ENCODE data around the gene CETN1.

The CETN1 gene

DNA sequence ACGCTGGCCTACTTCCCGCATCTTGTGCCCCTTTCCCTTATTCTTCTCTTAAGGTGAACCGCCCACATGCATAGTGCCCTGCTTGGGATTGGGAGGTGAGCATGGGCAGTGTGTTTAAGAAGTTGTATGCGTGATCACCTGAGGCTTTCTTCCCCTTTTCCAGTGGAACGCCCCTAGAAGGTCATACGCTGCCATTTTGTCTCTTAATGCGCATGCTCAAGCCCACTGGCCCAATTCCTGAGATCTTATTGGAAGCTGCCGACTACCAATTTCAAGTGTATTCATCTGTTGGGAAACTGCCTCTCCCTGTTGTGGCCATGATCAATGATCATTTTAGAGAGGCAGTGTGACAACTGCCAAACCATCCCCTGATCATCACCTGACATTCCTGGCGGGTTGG lies 3.3 kb upstream of the CETN1 start:
- DNase-seq (ENCODE audit: low read depth in 4 of 4, low spot score in 1 of 4) = no peak

DNA sequence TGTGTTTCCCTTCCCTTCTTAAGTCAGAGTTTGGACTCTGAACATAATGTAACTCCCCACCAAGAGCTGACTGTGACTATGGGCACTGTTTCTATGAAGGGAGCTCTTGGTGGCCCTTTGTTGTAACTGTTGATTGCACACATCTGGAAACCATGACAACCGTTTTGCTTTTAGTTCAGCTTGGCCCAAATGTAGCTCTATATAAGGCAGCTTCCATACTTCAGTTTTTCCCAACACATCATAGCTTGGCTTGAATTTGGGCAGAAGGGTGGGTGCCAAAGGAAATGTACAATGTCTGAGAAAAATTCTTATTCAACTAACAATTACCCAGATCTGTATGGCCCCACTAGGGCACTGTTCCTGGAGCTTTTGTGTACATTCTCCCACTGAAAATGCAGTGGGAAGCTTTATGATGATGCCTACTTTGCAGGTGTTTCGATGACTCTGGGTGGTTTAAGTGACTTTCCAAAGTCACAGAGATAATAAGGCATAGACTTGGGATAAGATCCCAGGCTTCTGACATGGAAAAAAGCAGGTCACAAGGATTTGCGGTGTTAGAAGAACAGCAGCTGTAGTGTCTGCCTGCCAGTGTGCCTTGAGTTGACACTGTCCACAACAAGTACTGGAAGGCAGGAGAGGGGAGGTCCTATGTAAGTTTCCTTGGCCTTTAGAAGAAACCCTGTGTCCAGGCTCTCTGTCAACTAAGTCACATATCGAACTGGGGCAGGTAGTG lies 2.4 kb upstream of the CETN1 start:
- DNase-seq (ENCODE audit: low read depth in 4 of 4, low spot score in 1 of 4) = no peak

DNA sequence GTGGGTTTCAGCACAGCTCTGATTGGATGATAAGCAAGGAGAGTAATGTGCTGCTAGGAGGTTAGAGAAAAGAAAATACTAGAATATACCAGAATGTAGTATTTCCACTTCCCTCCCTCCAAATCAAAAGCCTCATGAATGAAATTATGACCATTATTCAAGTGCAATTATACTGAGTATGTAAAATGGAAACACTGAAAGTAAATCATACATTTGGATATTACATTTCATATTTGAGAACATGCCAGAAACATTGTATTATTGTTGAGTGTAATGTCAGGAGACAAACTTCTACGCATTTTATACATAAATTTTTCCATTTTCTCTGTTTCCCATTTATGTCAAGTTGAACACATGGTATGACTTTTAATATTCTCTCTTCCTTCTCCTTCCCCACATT lies 942 bp upstream of the CETN1 start:
- no peak for DNase-seq (ENCODE audit: low read depth in 4 of 4, low spot score in 1 of 4)

DNA sequence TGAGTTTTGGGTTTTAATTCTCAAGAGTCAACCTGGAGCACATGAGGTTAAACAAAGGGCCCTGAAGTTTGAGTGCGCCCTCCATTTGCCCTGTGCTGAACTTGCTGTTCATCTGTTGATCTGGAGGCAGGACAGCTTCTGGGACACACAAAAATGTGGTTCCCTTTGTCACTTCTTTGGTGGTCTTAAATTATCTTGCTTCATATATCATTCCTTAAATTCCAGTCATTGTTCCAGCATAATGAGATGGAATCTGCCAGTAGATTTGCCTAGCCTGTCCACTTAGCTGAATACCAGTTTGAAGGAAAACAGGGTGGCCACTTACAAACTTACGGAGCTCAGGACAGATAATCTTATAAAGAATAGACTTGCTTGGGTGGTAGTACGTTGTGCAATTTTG lies 916 bp downstream of the CETN1 start:
- no peak for DNase-seq (ENCODE audit: low read depth in 4 of 4, low spot score in 1 of 4)

DNA sequence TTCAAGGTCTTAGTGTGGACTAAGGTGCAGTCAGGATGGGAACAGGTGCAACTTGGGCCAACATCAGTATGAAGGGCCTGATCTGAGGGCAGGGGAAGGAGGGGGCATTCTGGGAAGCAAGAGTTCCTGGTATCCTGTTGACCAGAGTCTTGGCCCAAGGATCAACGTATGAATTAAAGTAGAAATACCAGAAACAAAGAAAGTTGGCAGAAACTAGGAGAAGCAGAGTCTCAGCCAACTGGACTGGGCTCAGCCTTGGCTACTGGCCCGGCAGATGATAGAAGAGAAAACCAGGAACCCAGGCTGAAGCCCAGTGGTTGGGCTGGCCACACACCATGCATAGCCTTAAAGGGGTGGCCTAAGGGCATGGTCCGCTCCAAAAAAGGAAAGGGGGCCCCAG lies 2.3 kb downstream of the CETN1 start:
- no peak for DNase-seq (ENCODE audit: low read depth in 4 of 4, low spot score in 1 of 4)

DNA sequence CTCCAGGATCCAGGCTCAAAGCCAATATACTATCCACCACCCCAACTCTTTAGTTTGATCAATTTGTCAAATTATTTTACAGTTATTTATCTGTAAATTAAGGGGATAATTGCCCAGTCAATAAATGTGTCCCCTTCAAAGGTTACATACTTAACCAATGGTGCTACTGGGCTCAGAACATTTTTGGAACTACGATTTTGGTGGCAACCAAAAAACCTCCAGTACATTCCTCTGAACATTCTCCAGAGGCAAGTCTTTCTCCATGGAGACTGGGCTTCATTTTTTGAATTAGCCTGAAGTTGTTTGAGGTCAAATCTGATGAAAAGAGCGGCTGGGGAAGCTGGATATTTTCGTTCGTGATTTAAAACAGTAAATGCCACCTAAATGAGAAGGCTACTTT lies 14.9 kb downstream of the CETN1 start:
- no peak for DNase-seq (ENCODE audit: low read depth in 4 of 4, low spot score in 1 of 4)

DNA sequence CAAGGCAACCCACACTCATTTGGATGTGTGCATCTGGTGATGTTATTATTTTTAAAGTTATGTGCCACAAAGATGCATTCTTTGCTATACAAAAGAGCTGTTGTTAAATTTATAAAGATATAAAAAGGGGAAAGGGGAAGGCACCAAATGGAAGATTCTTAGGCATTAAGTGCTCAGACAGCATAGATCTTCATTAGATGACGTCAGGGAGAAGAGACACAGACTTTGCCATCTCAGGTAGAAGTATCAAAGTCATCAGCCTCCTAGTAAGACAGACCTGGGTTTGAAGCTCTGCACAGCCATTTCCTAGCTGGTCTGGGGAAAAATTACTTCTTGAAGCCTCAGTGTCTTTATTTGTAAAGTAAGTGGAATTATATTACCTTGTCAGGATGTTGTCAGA lies 15.4 kb downstream of the CETN1 start:
- no peak for DNase-seq (ENCODE audit: low read depth in 4 of 4, low spot score in 1 of 4)

DNA sequence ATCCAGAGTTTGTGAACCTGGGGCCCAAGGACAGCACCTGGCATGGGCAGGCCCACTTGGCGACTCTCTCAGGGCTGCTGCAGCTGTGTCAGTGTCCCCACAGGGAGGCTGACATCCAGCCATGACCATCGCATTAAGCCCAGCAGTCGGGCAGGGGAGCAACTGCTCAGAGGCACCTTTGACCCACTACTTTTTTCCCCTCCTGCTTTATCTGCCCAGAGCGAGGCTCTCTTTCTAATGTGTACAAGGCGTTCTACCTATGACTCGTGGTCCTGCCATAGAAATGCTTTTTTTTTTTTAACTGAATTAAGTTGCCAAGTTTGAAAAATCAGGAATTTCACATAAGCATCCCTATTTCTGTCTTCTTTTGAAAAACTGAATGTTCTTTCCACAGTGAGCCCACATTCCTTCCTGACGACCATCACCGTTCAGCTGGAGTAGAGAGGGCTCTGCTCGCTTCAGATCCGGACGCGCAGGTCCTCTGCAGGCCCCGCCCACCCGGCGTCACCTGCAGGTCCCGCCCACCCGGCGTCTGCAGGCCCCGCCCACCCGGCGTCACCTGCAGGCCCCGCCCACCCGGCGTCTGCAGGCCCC lies 16.2 kb downstream of the CETN1 start:
- DNase-seq (ENCODE audit: low read depth in 4 of 4, low spot score in 1 of 4) = peak in 1 of 4 experiments; percentile 15

DNA sequence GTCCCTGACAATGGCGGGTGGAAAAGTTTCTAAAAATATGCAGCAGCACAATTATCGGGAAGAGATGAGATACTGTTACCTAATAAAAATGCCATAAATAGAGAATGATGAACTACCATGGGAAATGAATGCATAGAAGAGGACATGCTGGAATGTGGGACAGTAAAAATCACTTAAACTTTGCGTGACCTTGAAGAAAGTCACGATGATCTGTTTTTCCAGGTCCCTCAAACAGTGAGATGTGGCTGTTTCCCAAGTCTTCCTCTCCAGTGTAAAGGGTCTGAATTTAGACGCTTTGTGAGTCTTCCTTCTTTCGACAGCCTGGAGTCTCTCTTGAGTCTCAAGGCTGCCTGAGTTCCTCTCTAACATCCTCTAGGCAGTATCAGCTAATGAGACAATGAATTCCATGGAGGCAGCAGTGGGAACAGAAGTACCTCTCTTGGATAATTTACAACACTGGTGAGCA lies 18.0 kb downstream of the CETN1 start:
- DNase-seq (ENCODE audit: low read depth in 4 of 4, low spot score in 1 of 4) = no peak

DNA sequence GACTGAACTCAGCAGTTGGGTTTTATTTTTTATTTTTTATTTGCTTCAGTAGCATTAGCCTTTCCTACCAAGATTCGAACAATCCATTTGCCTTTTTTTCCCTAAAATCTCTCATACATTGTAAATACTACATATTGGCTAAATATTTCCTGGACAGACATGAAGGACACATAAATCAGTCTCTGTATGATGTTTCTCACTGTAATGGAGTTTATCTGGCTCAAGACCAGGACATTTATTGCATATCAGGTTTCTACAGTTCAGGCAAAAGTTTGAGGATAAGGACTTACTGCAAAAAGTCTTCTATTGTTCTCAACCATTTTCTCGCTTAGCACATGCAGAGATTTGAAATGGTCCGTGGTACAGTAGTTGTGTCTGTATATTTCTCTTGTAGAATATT lies 19.9 kb downstream of the CETN1 start:
- DNase-seq (ENCODE audit: low read depth in 4 of 4, low spot score in 1 of 4) = no peak

DNA sequence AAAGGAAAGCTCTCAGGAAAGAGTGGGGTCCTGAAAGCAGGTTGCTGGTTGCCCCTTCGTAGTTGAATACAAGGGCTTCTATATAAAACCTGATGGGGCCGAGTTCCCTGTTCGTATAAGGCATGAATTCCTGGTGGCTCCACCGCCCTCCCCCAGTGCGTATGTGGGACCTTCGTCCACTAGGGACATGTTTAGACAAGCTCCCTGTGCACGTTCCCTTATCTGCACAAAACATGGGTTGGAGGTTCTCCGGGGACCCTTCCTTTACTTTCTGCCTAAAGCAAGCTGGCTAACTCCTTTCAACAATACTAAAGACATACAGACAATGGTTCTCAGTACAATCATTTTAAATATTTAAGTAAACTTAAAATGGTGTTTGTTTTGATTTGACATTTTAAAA lies 24.6 kb downstream of the CETN1 start:
- DNase-seq (ENCODE audit: low read depth in 4 of 4, low spot score in 1 of 4) = no peak

DNA sequence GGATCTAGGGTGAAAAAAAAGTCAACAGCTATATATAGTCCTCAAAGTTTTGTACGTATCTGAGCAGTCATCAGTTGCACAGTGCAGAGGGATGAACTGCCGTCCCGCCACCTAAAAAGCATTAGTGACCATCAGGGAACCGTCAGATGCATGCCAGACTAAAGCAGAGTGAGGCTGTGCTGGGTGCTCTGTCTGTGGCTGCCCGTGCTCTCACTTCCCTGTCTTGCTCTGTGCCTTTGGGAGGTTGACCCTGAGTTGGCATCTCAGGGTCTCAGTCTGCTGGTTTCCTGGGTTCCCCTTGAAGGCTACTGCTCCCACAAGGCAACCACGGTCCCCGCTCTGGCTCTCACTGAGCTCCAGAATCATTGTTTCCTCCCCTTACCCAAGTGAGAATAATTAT lies 27.8 kb downstream of the CETN1 start:
- DNase-seq (ENCODE audit: low read depth in 4 of 4, low spot score in 1 of 4) = no peak

DNA sequence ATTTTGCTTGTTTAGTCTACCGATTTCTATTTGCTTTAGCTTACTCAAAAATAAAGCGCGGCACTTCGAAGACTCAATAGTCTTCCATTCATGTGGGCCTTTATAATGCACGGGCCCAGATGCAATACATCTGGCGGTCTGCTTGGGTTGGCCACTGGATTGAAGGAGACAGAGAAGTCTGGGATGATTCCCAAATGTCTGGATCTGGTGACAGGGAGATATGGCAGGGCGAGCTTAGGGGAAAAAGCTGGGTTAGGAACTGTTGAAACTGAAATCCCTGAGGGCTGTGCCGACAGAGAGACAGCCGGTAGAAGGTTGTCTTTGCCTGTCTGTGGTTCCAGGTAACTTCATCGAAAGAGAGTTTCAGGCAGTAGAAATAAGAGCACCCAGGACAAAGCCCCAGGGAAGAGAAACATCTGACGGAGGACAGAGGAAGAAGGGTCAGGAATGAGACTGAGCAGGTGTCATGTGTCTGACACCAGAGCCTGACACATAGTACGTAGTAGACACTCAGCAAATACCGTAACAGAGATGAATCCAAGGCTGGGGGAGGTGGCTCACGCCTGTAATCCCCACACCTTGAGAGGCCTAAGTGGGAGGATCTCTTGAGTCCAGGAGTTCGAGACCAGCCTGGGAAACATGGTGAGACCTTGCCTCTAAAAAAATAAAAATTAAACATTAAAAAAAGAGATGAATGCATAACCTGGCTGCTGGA lies 30.2 kb downstream of the CETN1 start:
- no peak for DNase-seq (ENCODE audit: low read depth in 4 of 4, low spot score in 1 of 4)

DNA sequence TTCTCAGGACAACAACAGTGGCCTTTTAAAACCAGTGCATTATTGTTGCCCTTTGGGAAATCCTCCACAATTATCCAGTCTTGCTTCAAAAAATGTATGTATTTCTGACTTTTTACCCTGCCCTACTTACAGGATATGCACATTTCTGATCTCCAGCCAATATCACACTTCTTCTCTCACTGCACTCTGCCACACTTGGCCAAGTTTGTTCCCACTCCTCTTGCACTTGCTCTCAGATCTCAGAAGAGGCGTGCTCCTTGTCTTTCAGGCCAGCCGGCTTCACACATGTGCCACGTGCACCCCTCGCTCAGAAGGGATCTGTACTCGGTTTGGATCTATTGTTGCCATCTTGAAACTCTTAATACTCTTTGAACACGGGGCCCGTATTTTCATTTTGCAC lies 32.0 kb downstream of the CETN1 start:
- DNase-seq (ENCODE audit: low read depth in 4 of 4, low spot score in 1 of 4) = no peak

DNA sequence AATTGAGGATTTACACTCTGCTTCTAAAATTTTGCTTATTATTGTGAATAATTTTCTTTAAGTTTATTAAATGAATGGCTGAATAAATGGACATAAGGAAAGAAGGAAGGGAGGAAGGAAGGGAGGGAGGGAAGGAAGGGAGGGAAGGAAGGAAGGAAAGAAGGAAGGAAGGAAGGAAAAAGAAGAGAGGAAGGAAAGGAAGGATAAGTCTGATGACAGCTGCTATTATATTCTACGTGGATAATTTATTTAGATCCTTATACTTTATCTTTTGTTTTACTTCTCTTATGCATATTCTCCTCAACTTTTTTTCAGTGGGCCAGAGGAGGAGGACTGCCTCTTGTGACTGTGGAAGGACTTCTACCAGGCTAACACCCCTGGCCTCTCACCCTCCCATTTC lies 34.0 kb downstream of the CETN1 start:
- no peak for DNase-seq (ENCODE audit: low read depth in 4 of 4, low spot score in 1 of 4)

DNA sequence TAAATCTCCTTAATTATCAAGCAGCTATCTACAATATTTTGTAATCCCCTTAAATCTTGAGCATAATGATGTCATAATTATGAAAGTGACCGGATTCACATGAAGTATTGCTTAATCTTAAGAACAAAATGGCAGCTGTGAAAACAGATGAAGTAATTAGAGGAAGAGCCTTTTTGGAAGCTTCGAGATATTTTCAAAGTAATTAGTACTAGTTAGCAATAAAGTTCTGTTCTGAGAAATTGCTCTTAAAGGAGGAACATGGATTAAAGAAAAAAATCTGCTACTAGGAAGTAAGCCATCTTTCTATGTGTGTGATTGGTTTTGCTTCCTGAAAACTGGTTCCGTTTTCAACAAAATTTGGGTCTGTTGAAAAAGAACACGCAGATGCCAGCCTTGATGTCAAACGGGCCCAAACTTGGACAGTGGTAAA lies 34.9 kb downstream of the CETN1 start:
- no peak for DNase-seq (ENCODE audit: low read depth in 4 of 4, low spot score in 1 of 4)

DNA sequence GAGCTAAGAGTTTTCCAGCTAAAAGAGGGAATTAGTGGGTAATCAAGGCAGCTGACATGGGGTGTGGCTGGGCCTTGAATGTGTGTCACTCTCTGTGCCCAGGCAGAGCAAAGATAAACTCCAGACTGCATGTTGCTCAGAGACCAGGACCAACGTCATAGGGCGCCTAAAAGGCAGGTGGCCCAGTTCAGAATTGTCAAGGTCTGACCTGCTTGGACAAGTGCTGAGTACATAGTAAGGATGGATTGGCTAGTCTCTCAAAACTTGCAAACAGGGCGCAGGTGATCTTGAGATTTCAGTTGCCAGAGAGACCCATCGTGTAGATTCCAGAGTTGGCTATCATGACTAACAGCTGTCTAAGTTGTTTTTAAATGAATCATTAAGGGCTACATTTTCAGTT lies 35.6 kb downstream of the CETN1 start:
- no peak for DNase-seq (ENCODE audit: low read depth in 4 of 4, low spot score in 1 of 4)

DNA sequence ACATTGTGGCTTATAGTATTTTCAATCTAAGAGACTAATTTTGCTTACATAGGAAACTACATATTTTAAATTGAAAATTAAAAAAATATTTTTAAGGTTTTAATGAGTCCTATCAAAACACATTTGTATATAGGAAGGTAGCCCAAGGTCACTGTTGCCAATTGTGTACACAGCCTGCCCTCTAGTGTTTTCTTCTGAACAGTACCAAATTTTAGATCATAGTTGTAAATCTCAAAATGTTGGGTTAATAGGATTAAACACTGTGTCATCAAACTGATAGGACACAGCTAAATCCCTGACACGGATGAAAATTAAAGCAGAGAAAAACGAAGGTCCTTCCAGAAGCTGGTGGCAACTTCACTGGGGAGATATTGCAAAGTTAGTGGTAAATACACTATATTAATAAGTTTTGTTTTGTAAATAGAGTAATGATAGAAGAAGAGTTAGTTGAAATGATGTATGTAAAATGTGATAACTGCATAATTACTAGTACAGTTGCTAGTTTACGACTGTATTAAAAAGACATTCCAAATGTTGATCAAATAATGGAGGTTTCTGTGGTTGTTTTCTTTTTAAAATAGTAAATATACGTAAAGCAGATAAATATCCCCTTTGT lies 36.3 kb downstream of the CETN1 start:
- no peak for DNase-seq (ENCODE audit: low read depth in 4 of 4, low spot score in 1 of 4)

DNA sequence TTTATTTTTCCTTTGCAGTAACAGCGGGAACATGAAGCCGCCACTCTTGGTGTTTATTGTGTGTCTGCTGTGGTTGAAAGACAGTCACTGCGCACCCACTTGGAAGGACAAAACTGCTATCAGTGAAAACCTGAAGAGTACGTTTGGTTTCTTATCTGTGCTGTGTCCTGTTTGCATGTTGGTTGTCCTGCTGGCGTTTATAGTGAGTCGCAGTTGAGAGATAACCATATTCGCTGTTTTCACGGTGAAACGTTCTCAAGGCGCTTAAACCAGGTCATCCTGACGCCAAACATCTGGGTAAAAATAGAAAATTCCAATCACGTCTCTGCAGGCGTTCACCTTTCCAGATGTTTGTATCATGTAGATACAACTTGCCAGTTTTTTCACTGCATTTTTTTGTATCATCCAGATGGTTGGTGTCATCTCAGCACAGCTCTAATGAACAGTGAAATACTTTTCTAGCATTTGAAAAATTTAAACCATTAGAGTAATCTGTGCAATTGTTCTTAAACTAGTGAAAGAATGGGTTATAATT lies 37.9 kb downstream of the CETN1 start:
- no peak for DNase-seq (ENCODE audit: low read depth in 4 of 4, low spot score in 1 of 4)

DNA sequence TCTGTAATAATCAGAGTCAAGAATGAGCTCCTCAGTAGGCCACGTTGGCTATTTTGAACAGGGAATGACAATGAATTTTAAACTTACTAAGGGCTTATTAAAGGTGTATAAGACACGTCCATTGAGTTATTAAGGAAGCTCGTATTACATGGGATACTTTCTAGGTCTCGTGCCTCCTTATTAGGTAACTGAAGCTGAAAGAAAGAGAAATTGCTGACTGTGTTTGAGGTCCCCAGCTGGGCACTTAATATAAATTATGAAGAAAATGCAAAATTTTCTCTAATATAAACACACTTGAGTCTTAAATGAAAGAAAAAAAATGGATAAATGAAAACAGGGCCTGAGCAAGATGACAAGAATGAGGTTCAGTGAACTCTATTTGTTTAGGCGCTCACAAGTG lies 38.4 kb downstream of the CETN1 start:
- DNase-seq (ENCODE audit: low read depth in 4 of 4, low spot score in 1 of 4) = no peak

DNA sequence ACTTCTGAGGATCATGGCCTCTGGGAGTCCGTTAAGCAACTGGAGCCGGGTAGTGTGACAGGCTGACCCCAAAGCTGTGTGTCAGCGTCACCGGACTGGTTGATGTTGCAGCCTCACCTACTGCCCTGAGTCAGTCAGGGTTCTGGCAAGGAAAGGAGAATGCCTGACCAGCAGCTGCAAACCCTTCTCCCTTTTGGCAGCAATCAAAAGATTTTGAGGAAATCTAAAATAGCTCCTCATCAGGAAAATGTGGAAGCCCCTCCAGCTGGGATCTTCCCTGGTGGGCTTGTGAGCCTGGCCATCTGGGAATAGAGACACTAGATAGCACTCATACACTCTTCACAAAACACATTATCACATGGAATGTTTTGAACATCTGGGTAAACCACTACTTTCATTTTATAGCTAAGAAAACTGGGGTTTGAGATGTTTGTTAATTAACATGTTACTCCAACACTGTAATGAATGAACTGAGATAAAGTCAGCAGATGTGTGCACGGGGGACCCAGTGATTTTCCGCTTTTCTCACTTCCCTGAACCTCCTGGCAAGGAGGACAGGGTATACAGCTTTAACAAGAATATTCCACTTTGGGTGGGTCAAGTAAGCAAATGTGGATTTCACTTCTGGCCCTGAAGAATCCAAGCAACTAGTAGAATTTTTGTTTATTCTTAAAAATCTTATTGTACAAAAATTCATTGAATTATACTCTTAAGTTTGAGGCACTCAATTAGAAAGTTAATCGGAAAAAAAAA lies 41.3 kb downstream of the CETN1 start:
- DNase-seq (ENCODE audit: low read depth in 4 of 4, low spot score in 1 of 4) = no peak
